ENCODE results near the gene BCAS4. TPM values are rescaled to one million over a fixed set of nuclear protein-coding genes. Genes with fewer than 3 reads are reported as not detected.
"Not testable (repeated sequence)": the region's sequence is repeated elsewhere in the genome, so short reads cannot be mapped to it uniquely, and the experiment has no call there.

Gene BCAS4
- total RNA-seq, 2 donors from 2014 or later, result 7.7 to 10.2 TPM

DNA sequence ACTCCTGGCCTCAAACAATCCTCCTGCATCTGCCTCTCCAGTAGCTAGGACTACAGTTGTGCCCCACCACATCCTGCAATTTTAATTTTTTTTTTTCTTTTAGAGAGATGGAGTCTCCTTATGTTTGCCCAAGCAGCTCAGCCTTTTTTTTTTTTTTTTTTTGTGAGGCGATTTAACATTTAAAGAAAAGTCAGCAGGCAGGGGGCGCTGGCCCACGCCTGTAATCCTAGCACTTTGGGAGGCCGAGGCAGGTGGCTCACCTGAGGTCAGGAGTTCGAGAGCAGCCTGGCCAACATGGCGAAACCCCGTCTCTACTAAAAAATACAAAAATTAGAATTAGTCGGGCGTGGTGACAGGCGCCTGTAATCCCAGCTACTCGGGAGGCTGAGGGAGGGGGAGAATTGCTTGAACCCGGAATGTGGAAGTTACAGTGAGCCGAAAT is 1.3 kb upstream of the BCAS4 start:
- DNase-seq (ENCODE audit: low spot score); H3K27me3 ChIP-seq (replicated peaks; ENCODE audit: insufficient read depth); ATAC-seq (ENCODE audit: insufficient number of reproducible peaks, low FRiP score, low read depth); H3K9me3 ChIP-seq; H3K36me3 ChIP-seq; H3K27ac ChIP-seq; H3K4me3 ChIP-seq: not testable (repeated sequence)
- TF ChIP-seq, protein P1, sequence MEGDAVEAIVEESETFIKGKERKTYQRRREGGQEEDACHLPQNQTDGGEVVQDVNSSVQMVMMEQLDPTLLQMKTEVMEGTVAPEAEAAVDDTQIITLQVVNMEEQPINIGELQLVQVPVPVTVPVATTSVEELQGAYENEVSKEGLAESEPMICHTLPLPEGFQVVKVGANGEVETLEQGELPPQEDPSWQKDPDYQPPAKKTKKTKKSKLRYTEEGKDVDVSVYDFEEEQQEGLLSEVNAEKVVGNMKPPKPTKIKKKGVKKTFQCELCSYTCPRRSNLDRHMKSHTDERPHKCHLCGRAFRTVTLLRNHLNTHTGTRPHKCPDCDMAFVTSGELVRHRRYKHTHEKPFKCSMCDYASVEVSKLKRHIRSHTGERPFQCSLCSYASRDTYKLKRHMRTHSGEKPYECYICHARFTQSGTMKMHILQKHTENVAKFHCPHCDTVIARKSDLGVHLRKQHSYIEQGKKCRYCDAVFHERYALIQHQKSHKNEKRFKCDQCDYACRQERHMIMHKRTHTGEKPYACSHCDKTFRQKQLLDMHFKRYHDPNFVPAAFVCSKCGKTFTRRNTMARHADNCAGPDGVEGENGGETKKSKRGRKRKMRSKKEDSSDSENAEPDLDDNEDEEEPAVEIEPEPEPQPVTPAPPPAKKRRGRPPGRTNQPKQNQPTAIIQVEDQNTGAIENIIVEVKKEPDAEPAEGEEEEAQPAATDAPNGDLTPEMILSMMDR (IDR thresholded peaks at IDR 0.05), result peak; percentile 23
- peaks cover 12 to 35% of the 10 kb centered on the region in 2 donors for H3K4me1 ChIP-seq (ENCODE audit: control insufficient read depth in 1 of 2, low read depth in 2 of 2)

DNA sequence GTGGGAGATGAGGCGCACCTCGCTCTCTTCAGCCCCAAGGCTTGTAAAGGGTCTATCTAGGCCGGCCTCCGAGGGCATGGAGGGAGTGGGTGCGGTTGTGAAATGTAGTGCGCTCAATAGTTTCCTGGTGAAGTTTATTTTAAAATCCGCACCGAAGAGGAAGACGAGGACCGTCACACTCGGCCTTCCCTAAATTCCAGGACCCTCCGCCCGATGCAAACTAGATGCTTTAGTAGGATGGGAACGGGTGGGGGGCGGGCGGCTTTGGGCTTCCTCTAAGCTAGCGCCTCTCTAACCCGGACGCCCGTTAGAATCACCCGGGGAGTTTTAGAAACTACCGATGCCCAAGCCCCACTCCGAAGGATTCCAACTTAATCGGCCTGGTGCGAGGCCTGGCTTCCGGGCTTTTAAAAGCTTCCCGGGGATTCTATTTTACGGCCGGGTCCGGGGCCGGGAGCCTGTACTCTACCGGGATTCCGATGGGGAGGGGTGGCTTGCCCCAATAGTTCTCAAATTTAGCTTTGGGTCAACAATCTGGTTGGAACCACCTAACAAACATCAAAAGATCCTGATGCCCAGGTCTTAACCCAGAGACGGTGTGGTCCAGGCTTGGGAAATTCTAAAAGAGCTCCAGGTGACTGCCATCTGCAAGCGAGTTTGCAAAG is 548 bp upstream of the BCAS4 start:
- ATAC-seq (ENCODE audit: insufficient number of reproducible peaks, low FRiP score, low read depth), result no peak
- Histone ChIP-seq H3K4me3 (peak overlapping the region; percentile 93), H3K4me1 (ENCODE audit: control insufficient read depth in 1 of 2, low read depth in 2 of 2) (peaks cover 12 to 35% of the 10 kb centered on the region in 2 donors), H3K9me3 (no peaks in the 10 kb centered on the region), H3K27me3 (replicated peaks; ENCODE audit: insufficient read depth) (no peaks in the 10 kb centered on the region), H3K27ac (peak overlapping the region; percentile 32 to 54), H3K36me3 (no peaks in the 10 kb centered on the region)
- TF ChIP-seq, protein P1 (IDR thresholded peaks at IDR 0.05), result no peak
- no peak for DNase-seq (ENCODE audit: low spot score)

DNA sequence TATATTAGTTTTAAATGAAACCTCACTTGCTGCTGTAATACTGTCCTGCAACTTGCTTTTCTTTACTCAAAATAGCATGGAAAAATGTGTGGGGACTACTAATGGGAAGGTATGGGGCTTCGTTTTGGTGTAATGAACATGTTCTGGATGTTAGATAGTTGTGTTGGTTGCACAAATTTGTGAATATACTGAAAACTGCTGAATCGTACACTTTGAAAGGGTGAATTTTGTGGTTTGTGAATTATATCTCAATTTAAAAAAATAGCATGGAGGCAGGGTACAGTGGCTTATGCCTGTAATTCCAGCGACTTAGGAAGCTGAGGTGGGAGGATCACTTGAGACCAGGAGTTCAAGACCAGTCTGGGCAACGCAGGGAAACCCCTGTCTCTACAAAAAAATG is 2.3 kb downstream of the BCAS4 start:
- Histone ChIP-seq H3K27ac (no peak overlapping the region), H3K9me3 (no peaks in the 10 kb centered on the region), H3K4me1 (ENCODE audit: control insufficient read depth in 1 of 2, low read depth in 2 of 2) (peaks cover 5 to 20% of the 10 kb centered on the region in 2 donors), H3K27me3 (replicated peaks; ENCODE audit: insufficient read depth) (no peaks in the 10 kb centered on the region), H3K4me3 (no peak overlapping the region), H3K36me3 (no peaks in the 10 kb centered on the region)
- TF ChIP-seq, protein P1 (IDR thresholded peaks at IDR 0.05), result no peak
- DNase-seq (ENCODE audit: low spot score) (no peak), ATAC-seq (ENCODE audit: insufficient number of reproducible peaks, low FRiP score, low read depth) (no peak)

DNA sequence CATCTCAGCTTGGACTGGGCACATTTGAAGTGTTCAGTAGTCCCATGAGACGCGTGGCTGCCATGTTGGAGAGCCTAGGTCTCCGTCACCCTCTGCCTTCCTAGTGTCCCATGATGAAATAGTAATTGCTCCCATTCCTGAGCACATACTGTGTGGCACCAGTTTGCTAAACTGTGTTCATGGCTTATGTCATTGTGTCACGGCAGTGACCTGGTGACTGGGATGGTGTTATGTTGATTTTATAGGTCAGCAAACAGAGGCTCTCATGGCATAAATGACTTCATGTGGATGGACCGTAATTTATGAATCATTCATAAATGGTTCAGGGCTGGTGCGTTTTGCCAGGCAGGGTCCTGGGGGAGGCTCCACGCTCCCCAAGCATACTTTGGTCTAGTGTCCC is 3.8 kb downstream of the BCAS4 start:
- ATAC-seq (ENCODE audit: insufficient number of reproducible peaks, low FRiP score, low read depth) (no peak), DNase-seq (ENCODE audit: low spot score) (no peak)
- Histone ChIP-seq H3K27me3 (replicated peaks; ENCODE audit: insufficient read depth) (no peaks in the 10 kb centered on the region), H3K9me3 (no peaks in the 10 kb centered on the region), H3K4me3 (no peak overlapping the region), H3K36me3 (no peaks in the 10 kb centered on the region), H3K4me1 (ENCODE audit: control insufficient read depth in 1 of 2, low read depth in 2 of 2) (peaks cover 5 to 11% of the 10 kb centered on the region in 2 donors), H3K27ac (no peak overlapping the region)
- TF ChIP-seq, protein P1 (IDR thresholded peaks at IDR 0.05), result no peak

DNA sequence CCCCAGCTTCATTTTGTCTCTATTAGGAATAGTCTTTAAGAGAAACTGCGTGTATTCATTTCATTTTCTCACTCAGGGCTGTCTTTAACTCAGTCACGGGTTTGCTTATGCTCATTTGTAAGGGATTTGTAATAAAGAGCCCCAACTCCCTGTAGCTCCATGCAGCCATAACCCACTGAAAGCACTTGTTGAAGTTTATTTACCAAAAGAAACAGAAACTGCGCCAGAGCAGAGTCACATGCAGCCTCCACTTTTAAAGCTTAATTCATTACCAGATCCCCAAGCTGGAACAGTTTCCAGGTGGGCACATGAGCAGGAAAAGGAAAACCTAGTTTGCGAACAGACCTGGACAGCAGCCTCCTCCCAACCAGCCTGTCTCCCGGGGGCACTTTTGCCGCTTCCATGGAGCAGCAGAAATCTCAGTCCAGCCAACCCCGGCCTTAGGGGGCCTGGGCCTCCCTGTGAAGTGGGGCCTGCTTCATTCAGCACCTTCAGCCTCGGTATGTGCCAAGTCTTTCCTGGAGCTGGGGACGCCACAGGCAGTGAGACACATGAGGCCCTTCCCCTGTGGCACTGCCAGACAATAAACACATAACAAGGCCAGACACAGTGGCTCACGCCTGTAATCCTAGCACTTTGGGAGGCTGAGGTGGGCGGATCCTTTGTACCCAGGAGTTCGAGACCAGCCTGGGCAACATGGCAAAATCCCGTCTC is 4.5 kb downstream of the BCAS4 start:
- H3K27ac ChIP-seq, result peak overlapping the region in 1 of 2 donors; percentile 20
- DNase-seq (ENCODE audit: low spot score), result no peak
- no peak for ATAC-seq (ENCODE audit: insufficient number of reproducible peaks, low FRiP score, low read depth)

More for the DNA sequence above, 4.5 kb downstream of the BCAS4 start:
- Histone ChIP-seq H3K9me3 (no peaks in the 10 kb centered on the region), H3K36me3 (no peaks in the 10 kb centered on the region), H3K27me3 (replicated peaks; ENCODE audit: insufficient read depth) (no peaks in the 10 kb centered on the region), H3K4me3 (no peak overlapping the region), H3K4me1 (ENCODE audit: control insufficient read depth in 1 of 2, low read depth in 2 of 2) (peaks cover 2 to 8% of the 10 kb centered on the region in 2 donors)
- TF ChIP-seq, protein P1 (IDR thresholded peaks at IDR 0.05), result no peak
